NCI-H1436 treated with DMSO at 0.1 percent for 48 hours (cell line): ENCODE measurements around the gene CCDC141.
"Not testable (repeated sequence)": the region's sequence is repeated elsewhere in the genome, so short reads cannot be mapped to it uniquely, and the experiment has no call there.

Experiments
- DNase-seq: peaks from one replicate; lab custom pipeline; 2025; lab: John Stamatoyannopoulos, UW

The CCDC141 gene

GRCh38 chr2:179049546-179050311 lies at the start of gene CCDC141:
TSS of gene CCDC141 (minus strand) at chr2:179050137. CDS start at chr2:179049941, 196 bp downstream.
- DNase-seq: no peak

- DNase-seq: no peak
Measured at GRCh38 chr2:179098080-179098689, 48.2 kb upstream of the CCDC141 start.

GRCh38 chr2:179097131-179097530 lies 47.2 kb upstream of the CCDC141 start:
- no peak for DNase-seq

GRCh38 chr2:179096090-179096489 lies 46.2 kb upstream of the CCDC141 start:
- no peak for DNase-seq

DNA sequence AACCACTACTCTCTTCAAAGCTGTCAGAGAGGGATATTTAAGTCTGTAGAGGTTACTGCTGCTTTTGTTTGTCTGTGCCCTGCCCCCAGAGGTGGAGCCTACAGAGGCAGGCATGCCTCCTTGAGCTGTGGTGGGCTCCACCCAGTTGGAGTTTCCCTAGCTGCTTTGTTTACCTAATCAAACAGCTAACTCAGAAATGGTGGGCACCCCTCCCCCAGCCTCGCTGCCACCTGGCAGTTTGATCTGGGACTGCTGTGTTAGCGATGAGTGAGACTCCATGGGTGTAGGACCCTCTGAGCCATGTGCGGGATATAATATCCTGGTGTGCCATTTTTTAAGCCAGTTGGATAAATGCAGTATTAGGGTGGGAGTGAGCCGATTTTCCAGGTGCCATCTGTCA lies 43.0 kb upstream of the CCDC141 start:
- not testable (repeated sequence) for DNase-seq

DNA sequence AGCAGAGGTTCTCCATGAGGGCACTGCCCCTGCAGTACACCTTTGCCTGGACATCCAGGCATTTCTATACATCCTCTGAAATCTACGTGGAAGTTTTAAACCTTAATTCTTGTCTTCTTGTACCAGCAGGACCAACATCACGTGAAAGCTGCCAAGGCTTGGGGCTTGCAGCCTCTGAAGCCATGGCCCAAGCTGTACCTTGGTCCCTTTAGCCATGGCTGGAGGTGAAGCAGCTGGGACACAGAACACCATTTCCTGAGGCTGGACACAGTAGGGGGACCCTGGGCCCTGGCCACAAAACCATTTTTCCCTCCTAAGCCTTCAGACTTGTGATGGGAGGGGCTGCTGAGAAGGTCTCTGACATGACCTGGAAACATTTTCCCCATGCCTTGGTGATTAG lies 32.8 kb upstream of the CCDC141 start:
- no peak for DNase-seq

DNA sequence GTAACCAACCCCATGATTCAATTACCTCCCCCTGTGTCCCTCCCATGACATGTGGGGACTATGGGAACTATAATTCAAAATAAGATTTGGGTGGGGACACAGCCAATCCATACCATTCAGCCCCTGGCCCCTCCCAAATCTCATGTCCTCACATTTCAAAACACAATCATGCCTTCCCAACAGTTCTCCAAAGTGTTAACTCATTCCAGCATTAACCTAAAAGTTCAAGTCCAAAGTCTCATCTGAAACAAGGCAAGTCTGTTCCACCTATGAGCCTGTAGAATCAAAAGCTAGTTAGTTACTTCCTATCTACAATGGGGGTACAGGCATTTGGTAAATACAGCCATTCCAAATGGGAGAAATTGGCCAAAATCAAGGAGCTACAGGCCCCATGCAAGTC lies 32.0 kb upstream of the CCDC141 start:
- DNase-seq: no peak

DNA sequence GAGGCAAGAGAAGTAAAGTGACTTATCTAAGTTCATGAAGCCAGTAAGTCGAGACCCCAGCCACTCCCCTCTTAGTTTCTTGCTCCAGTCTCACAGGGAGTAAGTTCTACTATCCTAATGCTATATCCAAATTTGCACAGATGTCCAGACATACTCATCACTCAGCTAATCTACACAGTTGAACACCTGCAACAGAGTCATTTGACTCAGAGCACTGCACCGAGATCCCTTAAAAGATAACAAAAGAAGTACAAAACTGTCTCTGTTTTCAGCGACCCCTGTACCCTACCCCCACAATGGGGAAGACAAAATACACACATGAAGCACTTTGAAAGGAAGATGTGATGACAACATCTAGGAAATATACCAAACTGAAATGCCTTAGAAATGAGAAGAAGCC lies 22.6 kb upstream of the CCDC141 start:
- DNase-seq: no peak

- DNase-seq: no peak
Measured at GRCh38 chr2:179071810-179072355, 21.9 kb upstream of the CCDC141 start.

GRCh38 chr2:179070895-179071294 lies 21.0 kb upstream of the CCDC141 start:
- DNase-seq: no peak

GRCh38 chr2:179069685-179070084 lies 19.7 kb upstream of the CCDC141 start:
- DNase-seq: no peak

DNA sequence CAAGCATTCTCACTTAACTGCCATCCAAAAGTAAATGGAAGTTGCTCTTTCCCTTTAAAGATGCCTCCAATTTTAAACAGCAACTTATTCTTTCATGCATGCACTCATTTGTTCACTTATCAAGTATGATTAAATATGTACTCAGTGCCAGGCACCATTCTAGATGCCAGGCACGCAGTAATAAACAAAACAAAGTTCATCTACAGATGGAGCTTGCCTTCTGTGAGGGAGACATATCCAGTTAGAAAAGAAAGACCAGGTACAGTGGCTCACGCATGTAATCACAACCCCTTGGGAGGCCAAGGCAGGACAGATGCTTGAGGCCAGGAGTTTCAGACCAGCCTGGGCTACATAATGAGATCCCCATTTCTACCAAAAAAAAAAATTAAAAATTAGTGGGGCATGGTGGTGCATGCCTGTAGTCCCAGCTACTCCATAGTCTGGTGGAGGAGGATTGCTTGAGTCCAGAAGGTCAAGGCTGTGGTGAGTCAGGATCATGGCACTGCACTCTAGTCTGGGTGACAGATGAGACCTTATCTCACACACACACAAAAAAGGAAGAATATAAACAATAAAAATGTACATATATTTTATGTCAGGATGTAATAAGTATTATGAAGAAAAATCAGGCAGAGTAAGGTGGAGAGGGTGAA lies 19.2 kb upstream of the CCDC141 start:
- DNase-seq: no peak

DNA sequence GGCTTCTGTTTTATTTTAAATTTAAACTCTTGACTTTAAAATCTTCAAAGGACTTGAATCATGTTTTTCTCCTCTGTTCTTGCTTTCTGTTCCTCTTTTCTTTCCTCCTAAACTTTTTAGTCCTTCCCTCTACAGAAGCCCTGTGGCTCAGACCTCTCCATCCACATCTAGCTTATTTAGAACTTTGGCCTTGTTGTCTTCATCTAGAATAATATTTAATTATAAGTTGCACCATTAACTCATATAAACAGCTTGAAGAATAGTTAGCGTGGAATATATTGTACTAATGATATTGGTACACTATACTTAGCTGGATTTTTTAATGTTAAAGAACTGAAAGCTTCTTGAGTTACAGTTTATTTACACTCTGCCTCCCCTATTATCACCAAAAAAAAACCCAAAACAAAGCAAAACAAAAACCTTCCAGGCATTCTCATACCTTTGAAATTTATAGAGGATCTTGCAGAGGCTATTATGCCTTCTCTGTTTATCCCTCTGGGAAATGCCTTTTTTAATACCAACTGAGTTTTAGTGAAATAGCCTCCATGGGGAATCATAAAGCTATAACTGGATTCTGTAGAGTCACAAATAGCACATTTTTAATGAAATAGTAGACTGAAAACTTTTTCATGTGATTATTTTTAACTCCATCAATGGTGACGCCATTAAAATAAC lies 9.2 kb upstream of the CCDC141 start:
- DNase-seq: no peak

GRCh38 chr2:179057737-179058136 lies 7.8 kb upstream of the CCDC141 start:
- no peak for DNase-seq

DNA sequence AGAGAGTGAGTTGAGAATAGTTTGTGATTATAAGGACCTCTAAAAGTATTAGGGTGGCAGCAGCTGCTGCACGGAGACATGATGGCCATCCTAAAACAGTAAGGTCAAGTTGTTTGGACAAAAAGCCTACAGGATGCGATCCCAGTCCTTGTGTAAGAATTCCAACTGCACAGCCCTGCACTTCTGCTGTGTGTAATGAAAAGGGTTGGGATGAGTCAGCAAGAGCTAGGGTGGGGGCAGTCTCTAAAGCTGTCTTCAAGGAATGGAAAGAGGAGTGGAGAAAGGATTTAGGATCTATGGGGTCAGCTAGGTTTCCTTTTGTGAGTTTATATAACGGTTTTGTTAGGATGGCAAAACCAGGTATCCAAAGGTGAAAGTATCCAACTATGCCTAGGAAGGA lies 3.6 kb upstream of the CCDC141 start:
- not testable (repeated sequence) for DNase-seq

GRCh38 chr2:179051250-179051649 lies 1.3 kb upstream of the CCDC141 start:
- DNase-seq: no peak

- DNase-seq: no peak
Measured at GRCh38 chr2:179050755-179051154, 818 bp upstream of the CCDC141 start.

GRCh38 chr2:179049203-179049545 lies 763 bp downstream of the CCDC141 start:
- DNase-seq: no peak

- no peak for DNase-seq
Measured at GRCh38 chr2:179048099-179048498, 1.8 kb downstream of the CCDC141 start.

DNA sequence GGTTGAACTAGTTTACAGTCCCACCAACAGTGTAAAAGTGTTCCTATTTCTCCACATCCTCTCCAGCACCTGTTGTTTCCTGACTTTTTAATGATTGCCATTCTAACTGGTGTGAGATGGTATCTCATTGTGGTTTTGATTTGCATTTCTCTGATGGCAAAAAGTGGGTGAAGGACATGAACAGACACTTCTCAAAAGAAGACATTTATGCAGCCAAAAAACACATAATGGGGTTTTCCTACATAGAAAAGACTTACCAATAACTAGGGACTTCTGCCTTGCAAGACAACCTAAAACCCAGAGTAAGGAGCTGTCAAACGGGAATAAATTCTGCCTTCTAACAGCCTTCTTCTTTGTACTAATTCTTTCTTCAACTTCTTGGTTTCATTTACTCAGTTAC lies 4.3 kb downstream of the CCDC141 start:
- not testable (repeated sequence) for DNase-seq

GRCh38 chr2:179044500-179044899 lies 5.4 kb downstream of the CCDC141 start:
- no peak for DNase-seq

DNA sequence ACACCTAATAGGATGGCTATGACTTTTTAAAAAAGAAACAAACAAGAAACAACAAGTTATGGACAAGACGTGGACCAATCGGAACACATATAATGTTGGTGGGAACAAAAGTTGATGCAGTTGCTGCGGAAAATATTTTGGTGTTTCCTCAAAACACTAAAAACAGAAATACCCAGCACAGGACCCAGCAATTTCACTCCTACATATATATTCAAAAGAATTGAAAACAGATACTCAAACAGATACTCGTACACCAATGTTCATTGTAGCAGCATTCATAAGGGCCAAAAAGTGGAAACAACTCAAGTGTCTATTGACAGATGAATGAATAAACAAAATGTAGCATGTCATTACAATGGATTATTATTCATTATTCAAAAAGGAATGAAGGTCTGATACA lies 12.1 kb downstream of the CCDC141 start:
- DNase-seq: no peak
